GM12878 (cell line): Measurements from ENCODE around the gene NKTR. TPM values are rescaled to one million over a fixed set of nuclear protein-coding genes. Genes with fewer than 3 reads are reported as not detected.

Source experiments
- ATAC-seq: fragments of 200-7000 bp; cut with Tn5 transposase; 3 replicates; pipeline ENCODE4 v1.9.1; 2020; ENCODE audit warnings: mild to moderate bottlenecking, moderate library complexity
- BruUV-seq: library from RNA; stranded (reverse); fragments of 400-500 nt; replicated peaks from 2 replicates; lab custom pipeline; 2021; lab: Mats Ljungman, UMichigan
- CTCF ChIA-PET: fragments of 300-600 bp; sonication (Branson Sonifier 250); formaldehyde crosslinking; extraction: SDS; loops from one replicate; lab custom pipeline; 2021; ENCODE audit warnings: inconsistent platforms; lab: Yijun Ruan, JAX
- POLR2A ChIA-PET: fragments of 350-600 bp; formaldehyde crosslinking; extraction: SDS; loops from one replicate; lab custom pipeline; 2021; ENCODE audit warnings: inconsistent platforms; lab: Charles Lee
- RAD21 ChIA-PET: fragments of 300-600 bp; sonication (Branson Sonifier 250); formaldehyde crosslinking; loops from one replicate; lab custom pipeline; 2023; ENCODE audit warnings: antibody characterized with exemption; ENCODE audit not compliant: unreplicated experiment; lab: Charles Lee
- SMC1A ChIA-PET: fragments of 300-600 bp; sonication (Branson Sonifier 250); formaldehyde crosslinking; loops from one replicate; lab custom pipeline; 2023; ENCODE audit not compliant: unreplicated experiment, uncharacterized antibody; lab: Charles Lee
- DNase-seq: peaks from one replicate; pipeline ENCODE4 v3.0.0-alpha.2; 2011; ENCODE audit warnings: low read depth, low spot score
- FAIRE-seq: peaks from 3 replicates; lab custom pipeline; 2011; peaks lifted over from hg19 to GRCh38; lab: Jason Lieb, UNC
- H2AFZ ChIP-seq: 2 replicates; pipeline ENCODE4 v1.6.0; 2011; ENCODE audit warnings: low read depth, low read length, control low read depth; ENCODE audit not compliant: control insufficient read depth
- H3K27ac ChIP-seq: 2 replicates; pipeline ENCODE4 v1.5.1; 2011; ENCODE audit warnings: control low read depth; ENCODE audit not compliant: control insufficient read depth, insufficient read depth
- H3K27me3 ChIP-seq, 2 experiments: replicated peaks in 1 of 2; 2 replicates each; pipeline versions ENCODE4 v1.6.0 to v1.6.1; 2011; ENCODE audit warnings: low read length in 1 of 2; ENCODE audit not compliant: control insufficient read depth in 2 of 2, insufficient read depth in 2 of 2
- H3K36me3 ChIP-seq, 2 experiments: 2 replicates each; pipeline ENCODE4 v1.5.1; 2011; ENCODE audit warnings: low read length in 1 of 2; ENCODE audit not compliant: control insufficient read depth in 2 of 2, insufficient read depth in 2 of 2
- H3K4me1 ChIP-seq: 2 replicates; pipeline ENCODE4 v1.6.1; 2011; ENCODE audit warnings: mild to moderate bottlenecking, low read length, moderate library complexity, mixed read lengths; ENCODE audit not compliant: control insufficient read depth, insufficient read depth
- H3K4me2 ChIP-seq: 2 replicates; pipeline ENCODE4 v1.6.0; 2011; ENCODE audit warnings: control low read depth; ENCODE audit not compliant: control insufficient read depth, insufficient read depth
- H3K4me3 ChIP-seq: fragments of 200-600 bp; sonication (generic); 2 replicates; pipeline ENCODE4 v1.5.1; 2016
- H3K79me2 ChIP-seq: 2 replicates; pipeline ENCODE4 v1.6.0; 2011; ENCODE audit warnings: low read length; ENCODE audit not compliant: control insufficient read depth, insufficient read depth
- H3K9ac ChIP-seq: 2 replicates; pipeline ENCODE4 v1.8.0; 2011; ENCODE audit warnings: low read length, control low read depth, mixed read lengths; ENCODE audit not compliant: control insufficient read depth, insufficient read depth
- H3K9me3 ChIP-seq: replicated peaks from 3 replicates; pipeline ENCODE4 v1.5.1; 2011; ENCODE audit warnings: mild to moderate bottlenecking, low read length; ENCODE audit not compliant: control insufficient read depth, insufficient read depth
- H4K20me1 ChIP-seq: 2 replicates; pipeline ENCODE4 v1.6.0; 2011; ENCODE audit not compliant: control insufficient read depth, insufficient read depth
- ATF3 ChIP-seq: IDR thresholded peaks from 2 replicates; pipeline ENCODE4 v1.6.1; 2011; ENCODE audit warnings: low read depth, mild to moderate bottlenecking, low read length, moderate library complexity, borderline replicate concordance; ENCODE audit errors: extremely low read depth
- BACH1 ChIP-seq: fragments of 450-650 bp; IDR thresholded peaks from 2 replicates; pipeline ENCODE4 v1.6.1; 2017; ENCODE audit warnings: mild to moderate bottlenecking, borderline replicate concordance
- BCL3 ChIP-seq: IDR thresholded peaks from 2 replicates; pipeline ENCODE4 v1.6.1; 2011; ENCODE audit warnings: borderline replicate concordance, low read depth, mild to moderate bottlenecking, moderate library complexity, low read length; ENCODE audit not compliant: insufficient read depth, poor library complexity, severe bottlenecking
- CEBPB ChIP-seq, 2 experiments: fragments of 150-350 bp in 1 of 2; IDR thresholded peaks; 2 replicates each; pipeline ENCODE4 v1.6.1; 2012 to 2014; ENCODE audit warnings: low read depth in 2 of 2, low read length in 2 of 2, borderline replicate concordance in 1 of 2, inconsistent platforms in 1 of 2
- FOXM1 ChIP-seq: IDR thresholded peaks from 2 replicates; pipeline ENCODE4 v1.6.1; 2012; ENCODE audit warnings: low read depth, mild to moderate bottlenecking, inconsistent platforms, low read length, moderate library complexity
- GABPA ChIP-seq: IDR thresholded peaks from 2 replicates; pipeline ENCODE4 v1.6.1; 2014; ENCODE audit warnings: antibody characterized with exemption, low read depth, mild to moderate bottlenecking, inconsistent platforms
- HDGF ChIP-seq: fragments of 450-650 bp; IDR thresholded peaks from 2 replicates; pipeline ENCODE4 v1.6.1; 2016; ENCODE audit warnings: antibody characterized with exemption
- HSF1 ChIP-seq: fragments of 150-350 bp; IDR thresholded peaks from 2 replicates; pipeline ENCODE4 v1.6.1; 2014; ENCODE audit warnings: mild to moderate bottlenecking, low read depth, low read length
- LARP7 ChIP-seq: fragments of 450-650 bp; IDR thresholded peaks from 2 replicates; pipeline ENCODE4 v1.6.1; 2017; ENCODE audit warnings: mild to moderate bottlenecking
- MLLT1 ChIP-seq: fragments of 450-650 bp; IDR thresholded peaks from 2 replicates; pipeline ENCODE4 v1.6.1; 2016; ENCODE audit warnings: mild to moderate bottlenecking
- PML ChIP-seq: IDR thresholded peaks from 2 replicates; pipeline ENCODE4 v1.6.1; 2012; ENCODE audit warnings: low read length, inconsistent platforms
- RELB ChIP-seq: fragments of 450-650 bp; IDR thresholded peaks from 2 replicates; pipeline ENCODE4 v1.6.1; 2017; ENCODE audit warnings: low read depth, mild to moderate bottlenecking, moderate library complexity
- SIX5 ChIP-seq: IDR thresholded peaks from 2 replicates; pipeline ENCODE4 v1.6.1; 2011; ENCODE audit warnings: mild to moderate bottlenecking, low read depth, low read length, moderate library complexity; ENCODE audit not compliant: severe bottlenecking
- SMAD1 ChIP-seq: fragments of 450-650 bp; IDR thresholded peaks from 2 replicates; pipeline ENCODE4 v1.6.1; 2018; ENCODE audit warnings: mild to moderate bottlenecking, low read depth; ENCODE audit not compliant: partially characterized antibody
- SREBF1 ChIP-seq: IDR thresholded peaks from 2 replicates; pipeline ENCODE4 v1.6.1; 2012; ENCODE audit warnings: mild to moderate bottlenecking, low read length
- YY1 ChIP-seq: IDR thresholded peaks from 2 replicates; pipeline ENCODE4 v1.6.1; 2011; ENCODE audit warnings: low read depth, mild to moderate bottlenecking, low read length
- ZNF384 ChIP-seq: IDR thresholded peaks from 2 replicates; pipeline ENCODE4 v1.6.1; 2012; ENCODE audit warnings: low read depth, mild to moderate bottlenecking, low read length, improper control_type of control experiment, borderline replicate concordance
- ZNF622 ChIP-seq: fragments of 450-650 bp; IDR thresholded peaks from 2 replicates; pipeline ENCODE4 v1.6.1; 2017; ENCODE audit warnings: mild to moderate bottlenecking, inconsistent platforms
- WGBS: methylation state at CpG from one replicate; pipeline ENCODE4 v1.1.6; 2016; ENCODE audit warnings: low lambda C conversion rate; ENCODE audit not compliant: insufficient replicate concordance, insufficient coverage; ENCODE audit errors: missing lambda C conversion rate; 5-methylcytosine and 5-hydroxymethylcytosine counted together
- in situ Hi-C: fragments of 300-500 bp; cut with MboI; formaldehyde crosslinking; loops from 9 replicates; pipeline ENCODE4 v1.14.3; 2018; ENCODE audit warnings: mixed read lengths
- intact Hi-C: fragments of 100-400 bp; cut with micrococcal nuclease; formaldehyde crosslinking; loops from one replicate; pipeline ENCODE4 v1.14.2; 2022; ENCODE audit not compliant: unreplicated experiment
- polyA plus RNA-seq, 11 experiments: library from polyadenylated mRNA; depleted of rRNA in 4 of 11; unstranded in 6 of 11; stranded (reverse) in 5 of 11; fragments of >200 nt; fragmentation: Nextera tagmentation in 4 of 11; fragmentation: Illumina TruSeq in 1 of 11; extraction: Ambion mirVana in 4 of 11; extraction: Trizol in 1 of 11; gene quantifications; 1 replicate in 1 of 11; 2 replicates in 10 of 11; pipeline versions ENCODE4 v1.2.1 to v1.2.3, GENCODE V29; 2011 to 2016; ENCODE audit warnings: inconsistent platforms in 2 of 11, missing spikeins in 2 of 11, low read depth in 1 of 11
- total RNA-seq, 4 experiments: library from RNA; depleted of rRNA in 3 of 4; stranded (reverse); fragments of >200 nt in 3 of 4; fragmentation: Illumina TruSeq in 1 of 4; extraction: Trizol in 1 of 4; gene quantifications; 2 replicates each; pipeline versions ENCODE4 v1.2.1 to v1.2.3, GENCODE V29; 2013 to 2021

NKTR gene
- total and polyA plus RNA-seq, 10 of the 15 experiments (the other 5 are each of a cell fraction or from before 2014, with no cell fraction given) = 15.3 to 91.9 (median 55.3) TPM

GRCh38 chr3:42605546-42606173 lies 5.2 kb downstream of the NKTR start:
- ChIA-PET POLR2A (no interaction called here), SMC1A (interaction anchor here (0.7 to 1.2 kb wide), 5 partner anchors 9 to 150 kb away, joined by 3 to 5 read pairs (median 3); partner anchors contain the start of gene SEC22C), RAD21 (no interaction called here), CTCF (interaction anchor here (0.7 to 1.6 kb wide), 4 partner anchors 8 to 23 kb away, joined by 3 to 6 read pairs (median 3); no protein-coding TSS in a partner anchor)
- intact Hi-C loops (no loop called here), in situ Hi-C loops (no loop called here)
- Histone ChIP-seq H3K9me3 (no peaks in the 10 kb centered on the region; the same call in 1 of the 3 replicates), H2AFZ (no peak overlapping the region), H4K20me1 (no peaks in the 10 kb centered on the region), H3K27me3 (no peaks in the 10 kb centered on the region), H3K27ac (no peak overlapping the region), H3K4me1 (peaks cover 3% of the 10 kb centered on the region; the same call in 1 of the 2 replicates), H3K4me3 (no peak overlapping the region), H3K4me2 (peak overlapping the region; percentile 60), H3K9ac (no peak overlapping the region), H3K79me2 (peaks cover 93% of the 10 kb centered on the region), H3K36me3 (peaks cover 0 to 17% of the 10 kb centered on the region in 2 experiments; a peak in 3 of 4 replicates)
- no peak for FAIRE-seq
- no TSS peak for BruUV-seq
- no peak for DNase-seq
- no peak for TF ChIP-seq GABPA
- no peak for TF ChIP-seq HSF1
- no peak for TF ChIP-seq LARP7
- no peak for TF ChIP-seq ZNF384
- TF ChIP-seq BACH1 = no peak
- no peak for TF ChIP-seq ZNF622
- TF ChIP-seq CEBPB (IDR thresholded peaks at IDR 0.05; ENCODE audit: borderline replicate concordance in 1 of 2, low read depth in 2 of 2, low read length in 2 of 2) = no peak
- TF ChIP-seq SIX5 = no peak
- TF ChIP-seq MLLT1 = no peak
- no peak for TF ChIP-seq PML
- TF ChIP-seq FOXM1 = no peak
- no peak for TF ChIP-seq SREBF1
- TF ChIP-seq SMAD1 = no peak
- TF ChIP-seq YY1 = no peak
- TF ChIP-seq ATF3 = no peak
- TF ChIP-seq BCL3 = no peak
- no peak for TF ChIP-seq RELB
- no peak for TF ChIP-seq HDGF
- WGBS = 81% methylated on average over 5 of the region's 5 CpGs
- ATAC-seq = no peak
